Right lobe of liver (tissue), 6 donors: ENCODE results near the gene TNS1. TPM values are rescaled to one million over a fixed set of nuclear protein-coding genes. Genes with fewer than 3 reads are reported as not detected.

Experiments
- ATAC-seq, 4 donors: fragments of 200-7000 bp; cut with Tn5 transposase; one replicate each; pipeline ENCODE4 v1.9.1; 2020; ENCODE audit warnings: mild to moderate bottlenecking in 4 of 4, moderate library complexity in 4 of 4
- DNase-seq, 3 donors: peaks; one replicate each; pipeline ENCODE4 v3.0.0-alpha.2; 2020
- H3K27ac ChIP-seq, 3 donors: fragments of 200-600 bp; one replicate each; pipeline ENCODE4 v1.8.0; 2022
- H3K27me3 ChIP-seq, 2 donors: fragments of 200-600 bp; one replicate each; pipeline ENCODE4 v1.8.0; 2022
- H3K36me3 ChIP-seq, 4 donors: fragments of 200-600 bp; sonication (generic) in 1 of 4; one replicate each; pipeline versions ENCODE4 v1.5.1 to v1.8.0; 2017 to 2022; ENCODE audit warnings: control low read depth in 1 of 4
- H3K4me1 ChIP-seq, 4 donors: fragments of 200-600 bp; sonication (generic) in 1 of 4; one replicate each; pipeline versions ENCODE4 v1.5.1 to v1.8.0; 2017 to 2022; ENCODE audit warnings: control low read depth in 1 of 4
- H3K4me3 ChIP-seq, 3 donors: fragments of 200-600 bp; one replicate each; pipeline ENCODE4 v1.8.0; 2022
- H3K9me3 ChIP-seq, 4 donors: fragments of 200-600 bp; sonication (generic) in 1 of 4; one replicate each; pipeline versions ENCODE4 v1.5.1 to v1.8.0; 2017 to 2022; ENCODE audit warnings: control low read depth in 1 of 4
- POLR2A ChIP-seq: fragments of 450-650 bp; IDR thresholded peaks from one replicate; pipeline ENCODE4 v1.6.1; 2017; ENCODE audit warnings: antibody characterized with exemption, mild to moderate bottlenecking
- WGBS: methylation state at CpG from one replicate; pipeline ENCODE4 v1.1.6; 2018; ENCODE audit warnings: low coverage, low lambda C conversion rate; ENCODE audit not compliant: insufficient coverage; ENCODE audit errors: missing lambda C conversion rate; 5-methylcytosine and 5-hydroxymethylcytosine counted together
- intact Hi-C, 2 donors: fragments of 100-400 bp; cut with DNase I; formaldehyde crosslinking; loops; one replicate each; pipeline versions ENCODE4 v1.11.2 to v1.14.1; 2022
- total RNA-seq, 6 experiments: library from RNA; depleted of rRNA in 2 of 6; stranded (reverse); fragments of >200 nt in 2 of 6; fragmentation: NEBNext Ultra II Directional in 3 of 6; extraction: Animal tissue kit (Norgen Biotek cat#: 25700) in 3 of 6; gene quantifications; one replicate each; pipeline versions ENCODE4 v1.1.0 to v1.2.4, GENCODE V29; 2016 to 2023
- TF ChIP-seq, protein P1 (sequence below), 4 donors: fragments of 200-600 bp in 3 of 4; fragments of 450-650 bp in 1 of 4; IDR thresholded peaks; one replicate each; pipeline versions ENCODE4 v1.5.1 to v1.8.0; 2016 to 2022; ENCODE audit warnings: antibody characterized with exemption in 4 of 4, mild to moderate bottlenecking in 2 of 4
- donor health status: DM: no; HTN: yes; CAD: no.
- donor health status: DM: no; HTN: no; CAD: no.
- donor health status: DM: no; HTN: no; CAD: no.
- donor health status: DM: no; HTN: yes; CAD: no.
- donor health status: DM: no; HTN: yes; CAD: no.

The TNS1 gene
- total RNA-seq, 6 experiments from 2014 or later = 68.4 to 209 (median 99.2) TPM

DNA sequence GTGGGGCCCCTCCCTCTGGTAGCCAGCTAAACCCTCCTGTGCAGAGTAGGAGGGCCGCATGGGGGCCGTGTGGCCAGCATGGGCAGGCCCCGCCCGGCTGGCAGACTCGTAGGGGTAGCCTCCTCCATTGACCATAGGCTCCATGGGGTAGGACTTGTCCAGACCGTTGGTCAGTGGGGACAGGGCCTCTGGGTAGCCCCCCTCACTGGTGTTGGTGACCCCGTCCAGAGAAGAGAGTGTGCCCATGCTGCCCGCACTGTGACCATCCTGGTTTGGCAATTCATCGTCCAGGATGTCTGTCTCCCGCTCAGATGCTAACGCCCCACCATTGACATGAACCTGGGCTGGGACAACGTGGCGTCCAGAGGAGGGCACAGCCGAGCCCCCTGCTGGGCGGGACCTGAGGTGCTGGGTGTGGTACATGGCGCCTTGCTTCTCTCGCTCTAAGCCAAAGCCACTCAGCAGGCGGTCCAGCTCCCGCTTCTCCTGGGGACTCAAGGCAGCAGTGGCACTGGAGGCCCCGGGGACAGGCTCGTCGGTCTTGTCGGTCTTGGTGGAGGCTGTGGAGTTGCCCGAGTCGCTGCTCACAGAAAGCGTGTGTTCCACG, 154.3 kb downstream of the TNS1 start:
- ATAC-seq = peak in 3 of 4 donors; percentile 5 to 11 (median 7)
- TF ChIP-seq, protein P1, sequence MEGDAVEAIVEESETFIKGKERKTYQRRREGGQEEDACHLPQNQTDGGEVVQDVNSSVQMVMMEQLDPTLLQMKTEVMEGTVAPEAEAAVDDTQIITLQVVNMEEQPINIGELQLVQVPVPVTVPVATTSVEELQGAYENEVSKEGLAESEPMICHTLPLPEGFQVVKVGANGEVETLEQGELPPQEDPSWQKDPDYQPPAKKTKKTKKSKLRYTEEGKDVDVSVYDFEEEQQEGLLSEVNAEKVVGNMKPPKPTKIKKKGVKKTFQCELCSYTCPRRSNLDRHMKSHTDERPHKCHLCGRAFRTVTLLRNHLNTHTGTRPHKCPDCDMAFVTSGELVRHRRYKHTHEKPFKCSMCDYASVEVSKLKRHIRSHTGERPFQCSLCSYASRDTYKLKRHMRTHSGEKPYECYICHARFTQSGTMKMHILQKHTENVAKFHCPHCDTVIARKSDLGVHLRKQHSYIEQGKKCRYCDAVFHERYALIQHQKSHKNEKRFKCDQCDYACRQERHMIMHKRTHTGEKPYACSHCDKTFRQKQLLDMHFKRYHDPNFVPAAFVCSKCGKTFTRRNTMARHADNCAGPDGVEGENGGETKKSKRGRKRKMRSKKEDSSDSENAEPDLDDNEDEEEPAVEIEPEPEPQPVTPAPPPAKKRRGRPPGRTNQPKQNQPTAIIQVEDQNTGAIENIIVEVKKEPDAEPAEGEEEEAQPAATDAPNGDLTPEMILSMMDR (IDR thresholded peaks at IDR 0.05) = no peak
- no peak for TF ChIP-seq POLR2A
- Histone ChIP-seq H3K27me3 (no peaks in the 10 kb centered on the region), H3K4me3 (no peak overlapping the region), H3K36me3 (peaks cover 0 to 43% (median 25%) of the 10 kb centered on the region in 4 donors), H3K9me3 (no peaks in the 10 kb centered on the region), H3K4me1 (no peaks in the 10 kb centered on the region), H3K27ac (no peak overlapping the region)
- DNase-seq = no peak
- intact Hi-C loops = no loop called here
- WGBS = 98% methylated on average over 11 of the region's 27 CpGs

DNA sequence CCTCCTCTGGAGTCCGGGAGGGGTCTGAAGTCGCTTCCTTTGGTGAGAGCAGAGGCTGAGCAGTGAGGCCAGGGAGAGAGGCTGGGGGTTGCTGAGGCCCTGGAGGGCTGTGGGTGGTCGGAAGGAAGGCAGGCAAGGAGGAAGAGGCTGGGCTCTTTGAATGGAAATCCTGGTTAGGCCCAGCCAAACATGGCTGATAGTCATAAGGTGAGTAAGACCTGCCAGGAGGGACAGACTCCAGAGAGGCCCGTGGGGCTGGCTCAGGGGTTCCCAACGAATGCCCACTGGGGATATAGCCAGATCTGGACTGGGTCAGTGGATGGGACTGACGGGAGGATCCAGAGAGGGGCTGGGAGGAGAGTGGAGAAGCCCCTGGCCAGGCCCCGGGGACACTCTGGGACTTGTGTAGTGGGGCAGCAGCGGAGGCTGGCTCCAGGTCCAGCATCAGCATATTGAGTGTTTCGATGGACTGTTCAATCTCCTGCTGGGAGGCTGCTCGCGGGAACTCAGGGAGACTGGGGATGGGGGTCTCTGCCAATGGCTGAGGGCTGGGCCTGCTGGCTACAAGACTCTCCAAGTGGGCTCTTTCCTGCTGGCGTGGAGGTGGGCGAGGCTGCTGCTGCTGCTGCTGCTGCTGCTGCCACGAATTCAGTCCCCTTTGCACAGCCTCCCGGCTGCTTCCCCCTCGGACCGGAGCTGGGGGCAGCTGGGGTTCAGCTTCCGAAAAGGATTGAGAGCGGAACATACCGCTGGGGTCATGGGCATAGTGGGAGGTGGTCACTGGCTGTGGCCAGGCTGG, 155.0 kb downstream of the TNS1 start:
- 64% methylated on average over 5 of the region's 20 CpGs for WGBS
- H3K27me3 ChIP-seq = no peaks in the 10 kb centered on the region
- no peak overlapping the region for H3K27ac ChIP-seq
- intact Hi-C loops = no loop called here
- ATAC-seq = no peak
- H3K4me1 ChIP-seq = no peaks in the 10 kb centered on the region
- no peaks in the 10 kb centered on the region for H3K9me3 ChIP-seq
- TF ChIP-seq, protein P1 (IDR thresholded peaks at IDR 0.05) = no peak
- TF ChIP-seq POLR2A = no peak
- peak in 1 of 3 donors; percentile 12 for DNase-seq
- H3K4me3 ChIP-seq = no peak overlapping the region
- H3K36me3 ChIP-seq = peaks cover 0 to 40% (median 23%) of the 10 kb centered on the region in 4 donors

DNA sequence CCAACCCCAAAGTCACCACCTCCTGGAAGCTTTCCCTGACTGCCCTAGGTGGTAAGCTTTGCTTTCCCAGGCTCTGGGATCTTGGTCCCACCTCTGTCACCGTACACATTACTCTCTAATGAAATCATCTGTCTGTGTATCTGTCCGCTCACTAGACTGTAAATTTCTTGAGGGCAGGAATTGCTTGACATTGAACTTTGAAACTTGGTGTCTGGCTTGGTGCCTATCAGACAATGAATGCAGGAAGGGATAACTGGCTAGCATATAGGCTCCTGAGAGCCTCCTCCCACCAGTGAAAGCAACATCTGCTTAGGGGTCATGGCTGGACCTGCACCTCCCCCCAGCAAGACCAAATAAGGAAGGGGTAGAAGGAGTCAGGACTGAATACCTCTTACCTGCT, 155.7 kb downstream of the TNS1 start:
- intact Hi-C loops = no loop called here
- Histone ChIP-seq H3K9me3 (no peaks in the 10 kb centered on the region), H3K27ac (no peak overlapping the region), H3K36me3 (peaks cover 0 to 44% (median 22%) of the 10 kb centered on the region in 4 donors), H3K4me3 (no peak overlapping the region), H3K4me1 (no peaks in the 10 kb centered on the region), H3K27me3 (no peaks in the 10 kb centered on the region)
- peak in 1 of 4 donors; percentile 30 for ATAC-seq
- no peak for DNase-seq
- WGBS = 80% methylated on average over 2 of the region's 2 CpGs
- TF ChIP-seq POLR2A = no peak
- TF ChIP-seq, protein P1 (IDR thresholded peaks at IDR 0.05) = no peak

DNA sequence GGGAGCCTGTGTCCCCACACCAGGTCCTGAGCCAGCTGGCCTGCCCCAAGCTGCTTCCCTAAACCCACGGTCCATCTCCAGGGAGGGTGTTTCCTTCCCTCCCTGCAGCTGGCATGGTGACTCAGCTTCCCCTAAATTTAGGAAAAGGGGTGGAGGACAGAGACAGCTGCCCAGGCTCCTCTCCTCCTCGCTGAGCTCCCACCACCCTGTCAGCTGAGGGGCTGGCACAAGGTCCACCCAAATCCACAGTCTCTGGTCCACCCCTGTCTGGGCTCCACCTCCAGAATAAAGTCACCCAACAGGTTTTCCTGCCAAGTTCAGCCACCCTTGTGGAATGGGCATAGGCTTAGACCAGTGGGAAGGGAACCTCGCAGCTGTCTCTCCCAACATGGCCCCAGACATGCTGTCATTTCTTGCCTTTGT, 156.5 kb downstream of the TNS1 start:
- Histone ChIP-seq H3K27ac (no peak overlapping the region), H3K4me1 (no peaks in the 10 kb centered on the region), H3K9me3 (no peaks in the 10 kb centered on the region), H3K4me3 (no peak overlapping the region), H3K27me3 (no peaks in the 10 kb centered on the region), H3K36me3 (peaks cover 0 to 48% (median 22%) of the 10 kb centered on the region in 4 donors)
- intact Hi-C loops = no loop called here
- ATAC-seq (peak in 1 of 4 donors; percentile 23), DNase-seq (peak in 1 of 3 donors; percentile 35)
- no peak for TF ChIP-seq POLR2A
- TF ChIP-seq, protein P1 (IDR thresholded peaks at IDR 0.05) = no peak
- WGBS = 71% methylated on average over 3 of the region's 3 CpGs
